ENCODE results near the gene SLC12A7. TPM values are rescaled to one million over a fixed set of nuclear protein-coding genes. Genes with fewer than 3 reads are reported as not detected.

The SLC12A7 gene
- total RNA-seq, 1 donor, result 3.4 TPM

DNA sequence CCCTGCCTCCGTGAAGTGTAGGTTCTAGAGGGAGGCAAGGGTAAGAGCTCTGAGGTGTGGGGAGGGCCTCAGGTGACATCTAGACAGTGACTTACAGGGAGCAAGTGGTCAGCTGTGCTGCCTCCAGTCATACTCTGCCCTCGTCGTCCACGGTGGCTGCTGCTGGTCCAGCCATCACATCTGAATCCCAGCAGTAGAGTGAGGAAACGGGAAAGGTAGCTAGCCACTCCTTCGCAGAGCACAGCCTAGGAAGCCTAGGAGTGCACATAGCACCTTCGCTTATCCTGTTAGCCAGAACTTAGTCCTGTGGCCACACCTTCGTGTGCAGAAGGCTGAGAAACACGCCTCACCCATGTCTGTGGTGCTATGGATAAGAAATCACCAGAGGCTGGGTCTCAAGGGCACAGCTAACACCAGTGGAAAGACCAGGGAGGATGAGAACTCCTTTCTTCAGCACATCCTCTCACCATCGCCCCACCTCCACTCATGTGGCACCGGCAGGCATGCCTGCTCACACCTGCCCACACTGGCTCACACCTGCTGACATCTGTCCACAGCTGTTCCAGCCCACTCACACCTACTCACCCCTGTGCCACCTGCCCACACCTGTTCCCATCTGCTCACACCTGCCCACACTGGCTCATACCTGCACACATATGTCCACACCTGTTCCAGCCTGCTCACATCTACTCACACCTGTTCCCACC is 45.0 kb upstream of the SLC12A7 start:
- DNase-seq (ENCODE audit: low read depth), result no peak
- no peak overlapping the region for H3K4me3 ChIP-seq (ENCODE audit: low read depth, low read length)
- TF ChIP-seq, protein P1, sequence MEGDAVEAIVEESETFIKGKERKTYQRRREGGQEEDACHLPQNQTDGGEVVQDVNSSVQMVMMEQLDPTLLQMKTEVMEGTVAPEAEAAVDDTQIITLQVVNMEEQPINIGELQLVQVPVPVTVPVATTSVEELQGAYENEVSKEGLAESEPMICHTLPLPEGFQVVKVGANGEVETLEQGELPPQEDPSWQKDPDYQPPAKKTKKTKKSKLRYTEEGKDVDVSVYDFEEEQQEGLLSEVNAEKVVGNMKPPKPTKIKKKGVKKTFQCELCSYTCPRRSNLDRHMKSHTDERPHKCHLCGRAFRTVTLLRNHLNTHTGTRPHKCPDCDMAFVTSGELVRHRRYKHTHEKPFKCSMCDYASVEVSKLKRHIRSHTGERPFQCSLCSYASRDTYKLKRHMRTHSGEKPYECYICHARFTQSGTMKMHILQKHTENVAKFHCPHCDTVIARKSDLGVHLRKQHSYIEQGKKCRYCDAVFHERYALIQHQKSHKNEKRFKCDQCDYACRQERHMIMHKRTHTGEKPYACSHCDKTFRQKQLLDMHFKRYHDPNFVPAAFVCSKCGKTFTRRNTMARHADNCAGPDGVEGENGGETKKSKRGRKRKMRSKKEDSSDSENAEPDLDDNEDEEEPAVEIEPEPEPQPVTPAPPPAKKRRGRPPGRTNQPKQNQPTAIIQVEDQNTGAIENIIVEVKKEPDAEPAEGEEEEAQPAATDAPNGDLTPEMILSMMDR (IDR thresholded peaks at IDR 0.05; ENCODE audit: insufficient read depth, low read length), result no peak

DNA sequence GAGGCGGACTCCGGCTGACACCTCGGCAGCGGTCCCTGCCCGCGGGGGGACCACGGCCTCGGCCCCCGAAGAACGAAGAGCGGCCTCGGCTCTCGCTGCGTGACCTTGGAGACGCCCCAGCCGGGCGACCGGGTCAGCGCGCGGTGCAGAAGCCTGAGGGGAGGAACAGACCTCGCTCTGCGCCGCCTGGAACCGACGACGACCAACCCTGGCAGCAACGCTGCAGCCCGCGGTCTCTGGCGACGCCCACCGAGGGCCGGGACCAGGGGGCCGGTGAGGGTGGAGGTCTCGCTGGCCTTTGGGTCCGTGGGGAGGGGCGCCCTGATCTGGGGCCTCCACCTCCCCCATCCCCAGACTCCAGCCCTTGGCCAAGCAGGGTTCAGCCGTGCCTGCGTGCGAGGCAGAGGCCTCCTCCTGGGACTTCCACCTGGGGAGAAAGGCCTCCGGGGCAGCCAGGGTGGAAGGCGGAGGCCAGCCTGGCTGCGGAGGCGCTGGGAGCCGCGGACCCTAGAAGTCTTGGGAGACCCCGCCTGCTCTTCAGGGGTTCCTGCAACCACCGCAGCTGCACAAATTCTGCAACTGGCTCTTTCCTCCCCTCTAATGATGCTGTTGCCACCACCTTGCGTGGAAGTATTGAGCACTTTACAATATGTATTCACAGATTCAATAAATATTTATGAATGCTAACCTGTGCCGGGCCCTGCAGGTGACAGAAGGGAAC is 44.3 kb upstream of the SLC12A7 start:
- DNase-seq (ENCODE audit: low read depth), result no peak
- TF ChIP-seq, protein P1 (IDR thresholded peaks at IDR 0.05; ENCODE audit: insufficient read depth, low read length), result no peak
- H3K4me3 ChIP-seq (ENCODE audit: low read depth, low read length), result no peak overlapping the region

GRCh38 chr5:1155191-1156032 is 43.5 kb upstream of the SLC12A7 start:
- TF ChIP-seq, protein P1 (IDR thresholded peaks at IDR 0.05; ENCODE audit: insufficient read depth, low read length), result no peak
- no peak overlapping the region for H3K4me3 ChIP-seq (ENCODE audit: low read depth, low read length)
- no peak for DNase-seq (ENCODE audit: low read depth)

GRCh38 chr5:1153428-1153827 is 41.6 kb upstream of the SLC12A7 start:
- H3K4me3 ChIP-seq (ENCODE audit: low read depth, low read length), result no peak overlapping the region
- TF ChIP-seq, protein P1 (IDR thresholded peaks at IDR 0.05; ENCODE audit: insufficient read depth, low read length), result no peak
- no peak for DNase-seq (ENCODE audit: low read depth)

GRCh38 chr5:1152771-1153282 is 41.0 kb upstream of the SLC12A7 start:
- DNase-seq (ENCODE audit: low read depth), result no peak
- TF ChIP-seq, protein P1 (IDR thresholded peaks at IDR 0.05; ENCODE audit: insufficient read depth, low read length), result no peak
- no peak overlapping the region for H3K4me3 ChIP-seq (ENCODE audit: low read depth, low read length)

DNA sequence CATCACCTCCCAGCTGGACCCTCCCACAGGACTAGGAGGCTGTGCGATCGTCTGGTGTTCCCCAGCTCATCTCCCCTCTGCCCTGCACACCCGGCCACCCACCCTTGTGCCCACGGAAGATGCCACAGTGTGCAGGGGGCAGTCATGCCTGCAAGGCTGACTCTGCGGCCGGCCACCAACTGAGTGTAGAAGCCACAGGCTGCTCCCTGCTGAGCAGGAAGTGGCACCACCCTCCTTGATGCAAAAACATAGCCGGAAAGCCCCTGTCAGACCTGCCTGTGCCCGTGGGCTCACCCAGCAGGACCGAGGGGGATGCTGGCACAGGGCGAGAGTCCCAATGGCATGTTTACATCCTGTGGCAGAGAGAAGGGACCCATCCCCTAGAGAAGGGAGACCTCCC is 40.3 kb upstream of the SLC12A7 start:
- TF ChIP-seq, protein P1 (IDR thresholded peaks at IDR 0.05; ENCODE audit: insufficient read depth, low read length), result no peak
- DNase-seq (ENCODE audit: low read depth), result no peak
- no peak overlapping the region for H3K4me3 ChIP-seq (ENCODE audit: low read depth, low read length)

Measured in fibroblast of the aortic adventitia (primary cell).